HCT116 (cell line): Measurements from ENCODE around the gene PIH1D1. TPM values are rescaled to one million over a fixed set of nuclear protein-coding genes. Genes with fewer than 3 reads are reported as not detected.
A peak's percentile ranks its signal among the peaks of the same experiment; 100 is the strongest.

Experiments used
- ATAC-seq: fragments of 200-7000 bp; cut with Tn5 transposase; 2 replicates; pipeline ENCODE4 v1.9.1; 2020; ENCODE audit warnings: mild to moderate bottlenecking, moderate library complexity
- BruUV-seq: library from RNA; stranded (reverse); fragments of 400-500 nt; replicated peaks from 2 replicates; lab custom pipeline; 2021; lab: Mats Ljungman, UMichigan
- CTCF ChIA-PET: fragments of 300-600 bp; sonication (Branson Sonifier 250); formaldehyde crosslinking; loops from one replicate; lab custom pipeline; 2021; ENCODE audit warnings: antibody characterized with exemption; lab: Charles Lee
- POLR2A ChIA-PET: fragments of 300-600, 350-600 bp; sonication (Branson Sonifier 250); formaldehyde crosslinking; loops from one replicate; lab custom pipeline; 2021; ENCODE audit warnings: antibody characterized with exemption; lab: Charles Lee
- RAD21 ChIA-PET, 2 experiments: fragments of 300-600 bp; sonication (Branson Sonifier 250); formaldehyde crosslinking; loops; one replicate each; lab custom pipeline; 2023; ENCODE audit warnings: low total read pairs in 2 of 2; ENCODE audit not compliant: uncharacterized antibody in 2 of 2, unreplicated experiment in 2 of 2, low non-redundant PET in 1 of 2; lab: Charles Lee
- DNase-seq: peaks from one replicate; pipeline ENCODE4 v3.0.0-alpha.2; 2010; ENCODE audit warnings: low read depth, low spot score
- H2AFZ ChIP-seq: fragments of 200-600 bp; shearing (Covaris generic), sonication (generic); 2 replicates; pipeline ENCODE4 v1.6.1; 2017; ENCODE audit warnings: low read depth, mixed run types, mixed read lengths, antibody characterized with exemption, low read length; ENCODE audit not compliant: poor library complexity, severe bottlenecking
- H3K27ac ChIP-seq: 2 replicates; pipeline ENCODE4 v1.5.1; 2012; ENCODE audit warnings: low read depth, low read length
- H3K27me3 ChIP-seq: fragments of 200-600 bp; sonication (generic); 2 replicates; pipeline ENCODE4 v1.6.1; 2016; ENCODE audit warnings: mixed run types, low read length, mixed read lengths; ENCODE audit not compliant: insufficient read depth
- H3K36me3 ChIP-seq, 2 experiments: fragments of 200-500 bp in 1 of 2; fragments of 200-600 bp in 1 of 2; sonication (Bioruptor generic) in 1 of 2; sonication (generic) in 1 of 2; 2 replicates each; pipeline versions ENCODE4 v1.5.1 to v1.6.1; 2014 to 2016; ENCODE audit warnings: low read length in 2 of 2, inconsistent platforms in 1 of 2, mixed read lengths in 1 of 2, mixed run types in 1 of 2; ENCODE audit not compliant: insufficient read depth in 2 of 2, control insufficient read depth in 1 of 2
- H3K4me1 ChIP-seq, 2 experiments: fragments of 200-600 bp in 1 of 2; sonication (generic) in 1 of 2; 2 replicates each; pipeline versions ENCODE4 v1.5.1 to v1.6.1; 2012 to 2017; ENCODE audit warnings: low read length in 2 of 2, inconsistent platforms in 1 of 2, mild to moderate bottlenecking in 1 of 2, mixed read lengths in 1 of 2, mixed run types in 1 of 2, moderate library complexity in 1 of 2; ENCODE audit not compliant: insufficient read depth in 2 of 2, control insufficient read depth in 1 of 2
- H3K4me2 ChIP-seq: fragments of 200-600 bp; sonication (generic); 2 replicates; pipeline ENCODE4 v1.6.1; 2017; ENCODE audit warnings: mixed run types, low read length, mixed read lengths
- H3K4me3 ChIP-seq, 2 experiments: fragments of 200-600 bp in 1 of 2; sonication (generic) in 1 of 2; replicated peaks in 1 of 2; 2 replicates each; pipeline ENCODE4 v1.5.1; 2011 to 2016; ENCODE audit warnings: low read length in 2 of 2, control low read depth in 1 of 2, low read depth in 1 of 2, mild to moderate bottlenecking in 1 of 2, mixed read lengths in 1 of 2, mixed run types in 1 of 2
- H3K79me2 ChIP-seq: fragments of 200-600 bp; sonication (generic); 2 replicates; pipeline ENCODE4 v1.6.1; 2017; ENCODE audit warnings: mild to moderate bottlenecking, mixed run types, low read length, moderate library complexity, mixed read lengths; ENCODE audit not compliant: insufficient read depth
- H3K9ac ChIP-seq: fragments of 200-600 bp; sonication (generic); 2 replicates; pipeline ENCODE4 v1.6.1; 2016; ENCODE audit warnings: low read length, mixed read lengths
- H3K9me2 ChIP-seq: fragments of 200-600 bp; sonication (generic), shearing (Covaris generic); 2 replicates; pipeline ENCODE4 v1.6.1; 2017; ENCODE audit warnings: mixed run types, mild to moderate bottlenecking, moderate library complexity; ENCODE audit not compliant: insufficient read depth
- H3K9me3 ChIP-seq, 2 experiments: fragments of 200-500 bp in 1 of 2; fragments of 200-600 bp in 1 of 2; sonication (Bioruptor generic) in 1 of 2; sonication (generic) in 1 of 2; 2 replicates each; pipeline ENCODE4 v1.6.1; 2014 to 2017; ENCODE audit warnings: low read length in 2 of 2, mixed read lengths in 2 of 2, inconsistent platforms in 1 of 2, low read depth in 1 of 2, mild to moderate bottlenecking in 1 of 2, mixed run types in 1 of 2, moderate library complexity in 1 of 2; ENCODE audit not compliant: control insufficient read depth in 1 of 2, insufficient read depth in 1 of 2
- H4K20me1 ChIP-seq: fragments of 200-600 bp; sonication (generic), shearing (Covaris generic); 2 replicates; pipeline ENCODE4 v1.6.1; 2017; ENCODE audit warnings: mixed run types, mild to moderate bottlenecking, moderate library complexity; ENCODE audit not compliant: insufficient read depth
- ATF3 ChIP-seq: IDR thresholded peaks from 2 replicates; pipeline ENCODE4 v1.6.1; 2012
- CBX3 ChIP-seq: IDR thresholded peaks from 2 replicates; pipeline ENCODE4 v1.6.1; 2012; ENCODE audit warnings: low read depth
- CEBPB ChIP-seq: IDR thresholded peaks from 2 replicates; pipeline ENCODE4 v1.6.1; 2012; ENCODE audit warnings: low read depth
- EGR1 ChIP-seq: IDR thresholded peaks from 2 replicates; pipeline ENCODE4 v1.6.1; 2012; ENCODE audit warnings: low read depth
- ELF1 ChIP-seq: IDR thresholded peaks from 2 replicates; pipeline ENCODE4 v1.6.1; 2012; ENCODE audit warnings: low read depth, borderline replicate concordance
- EZH2 ChIP-seq: fragments of 200-600 bp; sonication (generic); IDR thresholded peaks from 2 replicates; pipeline ENCODE4 v1.6.1; 2017; ENCODE audit warnings: antibody characterized with exemption, mixed run types
- EZH2phosphoT487 ChIP-seq: fragments of 200-600 bp; IDR thresholded peaks from 2 replicates; pipeline ENCODE4 v1.6.1; 2018; ENCODE audit warnings: antibody characterized with exemption, borderline replicate concordance
- FOSL1 ChIP-seq: IDR thresholded peaks from 2 replicates; pipeline ENCODE4 v1.6.1; 2012; ENCODE audit warnings: low read depth
- JUND ChIP-seq: IDR thresholded peaks from 2 replicates; pipeline ENCODE4 v1.6.1; 2012
- MAX ChIP-seq: IDR thresholded peaks from 2 replicates; pipeline ENCODE4 v1.6.1; 2012
- POLR2A ChIP-seq: IDR thresholded peaks from 2 replicates; pipeline ENCODE4 v1.7.0; 2011; ENCODE audit warnings: borderline replicate concordance; ENCODE audit not compliant: insufficient read depth, insufficient read length; ENCODE audit errors: extremely low read depth
- POLR2AphosphoS5 ChIP-seq: IDR thresholded peaks from 2 replicates; pipeline ENCODE4 v1.6.1; 2011; ENCODE audit warnings: mild to moderate bottlenecking, low read depth, low read length, moderate library complexity
- RAD21 ChIP-seq: IDR thresholded peaks from 2 replicates; pipeline ENCODE4 v1.6.1; 2012; ENCODE audit warnings: low read depth, mild to moderate bottlenecking
- REST ChIP-seq: IDR thresholded peaks from 2 replicates; pipeline ENCODE4 v1.6.1; 2012; ENCODE audit warnings: low read depth
- SIN3A ChIP-seq: IDR thresholded peaks from 2 replicates; pipeline ENCODE4 v1.6.1; 2012; ENCODE audit warnings: low read depth
- SP1 ChIP-seq: IDR thresholded peaks from 2 replicates; pipeline ENCODE4 v1.6.1; 2012; ENCODE audit warnings: low read depth
- SRF ChIP-seq: IDR thresholded peaks from 2 replicates; pipeline ENCODE4 v1.6.1; 2012; ENCODE audit warnings: low read depth
- TCF7L2 ChIP-seq: IDR thresholded peaks from 2 replicates; pipeline ENCODE4 v1.7.0; 2011; ENCODE audit warnings: borderline replicate concordance, inconsistent platforms; ENCODE audit not compliant: insufficient read depth, insufficient read length; ENCODE audit errors: extremely low read depth
- YY1 ChIP-seq: IDR thresholded peaks from 2 replicates; pipeline ENCODE4 v1.6.1; 2011; ENCODE audit warnings: low read length, low read depth, moderate library complexity, mild to moderate bottlenecking; ENCODE audit not compliant: insufficient replicate concordance; ENCODE audit errors: extremely low read depth
- ZBTB33 ChIP-seq: IDR thresholded peaks from 2 replicates; pipeline ENCODE4 v1.6.1; 2011; ENCODE audit warnings: mild to moderate bottlenecking, low read length, moderate library complexity; ENCODE audit not compliant: insufficient replicate concordance; ENCODE audit errors: extremely low read depth
- ZNF274 ChIP-seq: fragments of 200-500 bp; sonication (Bioruptor generic); IDR thresholded peaks from 2 replicates; pipeline ENCODE4 v1.6.1; 2014; ENCODE audit warnings: mild to moderate bottlenecking, low read depth, low read length, inconsistent platforms
- intact Hi-C: fragments of 100-400 bp; cut with micrococcal nuclease; formaldehyde crosslinking; loops from 2 replicates; pipeline ENCODE4 v1.10.0; 2022
- total RNA-seq: library from RNA; stranded (reverse); gene quantifications from one replicate; pipeline ENCODE4 v1.2.1, GENCODE V29; 2021; ENCODE audit not compliant: unreplicated experiment

PIH1D1 gene
- total RNA-seq, 1 experiment from 2014 or later: 152 TPM

GRCh38 chr19:49487277-49488045 is 35.8 kb upstream of the PIH1D1 start, which contains the start of gene RPL13A:
Gene RPL13A, plus strand, starts transcription at chr19:49487608. Its CDS starts 22 bp downstream, at chr19:49487630.
- DNase-seq: peak; percentile 99
- CTCF ChIA-PET: no interaction called here
- POLR2A ChIA-PET: interaction anchor here (2.1 kb wide), 2 partner anchors 11 to 35 kb away, joined by 5 to 8 read pairs; partner anchors contain the start of gene PIH1D1
- no peak for TF ChIP-seq ATF3
- TF ChIP-seq EZH2: no peak
- no peak for TF ChIP-seq CBX3
- peak; percentile 98 for TF ChIP-seq POLR2A
- TF ChIP-seq EGR1: peak; percentile 95
- no peak for TF ChIP-seq EZH2phosphoT487
- no peak; the same call in 1 of the 2 replicates for TF ChIP-seq CEBPB
- no peak; the same call in 1 of the 2 replicates for TF ChIP-seq ELF1
- TF ChIP-seq MAX: peak; percentile 83
- TF ChIP-seq SRF: no peak
- peak; percentile 99 for TF ChIP-seq POLR2AphosphoS5
- no peak for TF ChIP-seq REST
- peak; percentile 92 for TF ChIP-seq TCF7L2
- TF ChIP-seq SIN3A: peak; percentile 95
- TF ChIP-seq FOSL1: no peak
- TF ChIP-seq SP1: peak; percentile 97
- no peak for TF ChIP-seq ZNF274
- no peak for TF ChIP-seq RAD21
- peak; percentile 99 for TF ChIP-seq YY1
- TF ChIP-seq ZBTB33: peak; percentile 52
- no peak; the same call in none of the 2 replicates for TF ChIP-seq JUND

More at GRCh38 chr19:49487277-49488045, 35.8 kb upstream of the PIH1D1 start, which contains the start of gene RPL13A:
- RAD21 ChIA-PET: no interaction called here
- intact Hi-C loops: no loop called here
- Histone ChIP-seq H3K27ac (peak within 1 kb of the TSS; percentile 86), H3K9ac (peak within 1 kb of the TSS; percentile 100), H3K9me3 (no peaks in the 10 kb centered on the region), H3K27me3 (no peaks in the 10 kb centered on the region), H3K4me3 (peak within 1 kb of the TSS; percentile 99 to 100), H3K9me2 (no peaks in the 10 kb centered on the region), H3K4me2 (peak within 1 kb of the TSS; percentile 85), H4K20me1 (peaks cover 19% of the 10 kb centered on the region; the same call in 1 of the 2 replicates), H3K36me3 (peaks cover 21 to 47% of the 10 kb centered on the region in 2 experiments), H3K4me1 (peaks cover 7 to 39% of the 10 kb centered on the region in 2 experiments; a peak in 3 of 4 replicates), H2AFZ (no peak within 1 kb of the TSS), H3K79me2 (peaks cover 43% of the 10 kb centered on the region)
- peak; percentile 88 for ATAC-seq
- TSS peak; percentile 66 for BruUV-seq
